Fibroblast of lung (primary cell): ENCODE measurements around the gene ZC3H12C.

Source experiments
- EZH2 ChIP-seq: IDR thresholded peaks from 2 replicates; pipeline ENCODE4 v1.5.1; 2012; ENCODE audit warnings: low read length, control low read depth, mild to moderate bottlenecking; ENCODE audit errors: missing control alignments
- TF ChIP-seq, protein P1 (sequence below), 2 donors: IDR thresholded peaks in 1 of 2; conservative IDR thresholded peaks in 1 of 2; 1 replicate in 1 of 2; 2 replicates in 1 of 2; pipeline ENCODE4 v1.5.1; 2011 to 2012; ENCODE audit warnings: low read length in 2 of 2, control low read depth in 1 of 2, inconsistent platforms in 1 of 2, low read depth in 1 of 2, mild to moderate bottlenecking in 1 of 2

- TF ChIP-seq, protein P1, sequence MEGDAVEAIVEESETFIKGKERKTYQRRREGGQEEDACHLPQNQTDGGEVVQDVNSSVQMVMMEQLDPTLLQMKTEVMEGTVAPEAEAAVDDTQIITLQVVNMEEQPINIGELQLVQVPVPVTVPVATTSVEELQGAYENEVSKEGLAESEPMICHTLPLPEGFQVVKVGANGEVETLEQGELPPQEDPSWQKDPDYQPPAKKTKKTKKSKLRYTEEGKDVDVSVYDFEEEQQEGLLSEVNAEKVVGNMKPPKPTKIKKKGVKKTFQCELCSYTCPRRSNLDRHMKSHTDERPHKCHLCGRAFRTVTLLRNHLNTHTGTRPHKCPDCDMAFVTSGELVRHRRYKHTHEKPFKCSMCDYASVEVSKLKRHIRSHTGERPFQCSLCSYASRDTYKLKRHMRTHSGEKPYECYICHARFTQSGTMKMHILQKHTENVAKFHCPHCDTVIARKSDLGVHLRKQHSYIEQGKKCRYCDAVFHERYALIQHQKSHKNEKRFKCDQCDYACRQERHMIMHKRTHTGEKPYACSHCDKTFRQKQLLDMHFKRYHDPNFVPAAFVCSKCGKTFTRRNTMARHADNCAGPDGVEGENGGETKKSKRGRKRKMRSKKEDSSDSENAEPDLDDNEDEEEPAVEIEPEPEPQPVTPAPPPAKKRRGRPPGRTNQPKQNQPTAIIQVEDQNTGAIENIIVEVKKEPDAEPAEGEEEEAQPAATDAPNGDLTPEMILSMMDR (conservative IDR thresholded peaks at IDR 0.05 in 1 of 2, IDR thresholded peaks at IDR 0.05 in 1 of 2; ENCODE audit: low read depth in 1 of 2, low read length in 2 of 2), result no peak
- TF ChIP-seq EZH2, result no peak
These were observed 14.2 kb upstream of the ZC3H12C start for GRCh38 chr11:110078923-110079544.
